Mesendoderm (in vitro differentiated cells): Measurements from ENCODE around the gene RBMS3.

Experiments used
- DNase-seq: peaks from one replicate; pipeline ENCODE4 v3.0.0; 2013
- H2AK5ac ChIP-seq: 2 replicates; pipeline ENCODE4 v1.6.1; 2013; ENCODE audit warnings: low read length, inconsistent platforms
- H2BK120ac ChIP-seq: 2 replicates; pipeline ENCODE4 v1.6.1; 2013; ENCODE audit warnings: low read depth, mild to moderate bottlenecking, low read length, moderate library complexity, mixed read lengths
- H2BK15ac ChIP-seq: replicated peaks from 2 replicates; pipeline ENCODE4 v1.6.1; 2013; ENCODE audit warnings: low read depth, mild to moderate bottlenecking, moderate library complexity
- H2BK5ac ChIP-seq: 2 replicates; pipeline ENCODE4 v1.6.1; 2013; ENCODE audit warnings: low read length, inconsistent platforms
- H3K18ac ChIP-seq: 2 replicates; pipeline ENCODE4 v1.6.1; 2013; ENCODE audit warnings: mild to moderate bottlenecking, low read length, mixed read lengths
- H3K23ac ChIP-seq: one replicate; pipeline ENCODE4 v1.6.1; 2013; ENCODE audit warnings: low read length
- H3K27ac ChIP-seq: 2 replicates; pipeline ENCODE4 v1.5.1; 2013; ENCODE audit warnings: low read depth, mild to moderate bottlenecking, inconsistent platforms, low read length, moderate library complexity
- H3K27me3 ChIP-seq: 2 replicates; pipeline ENCODE4 v1.6.1; 2013; ENCODE audit warnings: low read length, control low read depth, mild to moderate bottlenecking, inconsistent platforms; ENCODE audit not compliant: insufficient read depth, poor library complexity
- H3K36me3 ChIP-seq: 2 replicates; pipeline ENCODE4 v1.6.1; 2013; ENCODE audit warnings: low read length, inconsistent platforms; ENCODE audit not compliant: control insufficient read depth, insufficient read depth
- H3K4ac ChIP-seq: one replicate; pipeline ENCODE4 v1.6.1; 2013; ENCODE audit warnings: low read depth, mild to moderate bottlenecking, low read length, moderate library complexity
- H3K4me1 ChIP-seq: 2 replicates; pipeline ENCODE4 v1.6.1; 2013; ENCODE audit warnings: low read depth, low read length, inconsistent platforms; ENCODE audit not compliant: control insufficient read depth
- H3K4me2 ChIP-seq: 2 replicates; pipeline ENCODE4 v1.6.1; 2013; ENCODE audit warnings: low read length
- H3K4me3 ChIP-seq: 2 replicates; pipeline ENCODE4 v1.5.1; 2013; ENCODE audit warnings: mild to moderate bottlenecking, low read length
- H3K56ac ChIP-seq: one replicate; pipeline ENCODE4 v1.6.1; 2013; ENCODE audit warnings: low read length
- H3K79me1 ChIP-seq: 2 replicates; pipeline ENCODE4 v1.6.1; 2013; ENCODE audit warnings: low read length, inconsistent platforms
- H3K79me2 ChIP-seq: 2 replicates; pipeline ENCODE4 v1.6.1; 2013; ENCODE audit warnings: mild to moderate bottlenecking, low read length; ENCODE audit not compliant: control insufficient read depth, insufficient read depth
- H3K9ac ChIP-seq: 2 replicates; pipeline ENCODE4 v1.6.1; 2013; ENCODE audit warnings: low read length, inconsistent platforms
- H4K5ac ChIP-seq: one replicate; pipeline ENCODE4 v1.6.1; 2013; ENCODE audit warnings: low read length
- H4K8ac ChIP-seq: one replicate; pipeline ENCODE4 v1.6.1; 2013; ENCODE audit warnings: low read depth, mild to moderate bottlenecking, control low read depth, low read length, moderate library complexity
- WGBS: extraction: QIAGEN DNeasy Blood & Tissue Kit; methylation state at CpG from one replicate; pipeline ENCODE4 v1.1.7; 2013; ENCODE audit warnings: low lambda C conversion rate, missing lambda C conversion rate; ENCODE audit not compliant: insufficient coverage; ENCODE audit errors: extremely low coverage; 5-methylcytosine and 5-hydroxymethylcytosine counted together

Gene RBMS3

DNA sequence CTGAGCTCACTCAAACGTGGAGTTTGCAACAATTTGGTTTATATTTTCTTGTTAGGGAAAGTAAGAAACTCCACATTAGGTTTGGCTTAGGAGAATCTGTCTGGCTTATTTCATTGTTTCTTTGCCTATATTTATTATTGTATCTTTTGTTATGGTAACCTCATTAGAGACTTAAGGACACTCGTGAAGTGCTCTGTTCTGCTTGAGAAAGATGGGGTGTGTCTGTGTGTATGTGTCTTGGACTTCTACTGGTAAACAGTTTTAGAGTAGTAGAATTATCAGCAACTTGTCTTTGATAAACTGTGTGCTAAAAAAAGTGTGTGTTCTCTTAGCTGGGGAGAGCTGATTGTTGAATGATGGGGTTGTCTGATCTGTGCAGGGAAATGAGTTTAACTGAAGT lies 306.5 kb downstream of the RBMS3 start:
- H2BK120ac ChIP-seq, result no peak overlapping the region
- no peaks in the 10 kb centered on the region for H3K79me2 ChIP-seq
- H4K8ac ChIP-seq, result no peak overlapping the region
- H3K4me1 ChIP-seq, result no peaks in the 10 kb centered on the region
- H3K27ac ChIP-seq, result no peak overlapping the region
- H3K23ac ChIP-seq, result no peak overlapping the region
- H3K27me3 ChIP-seq, result no peaks in the 10 kb centered on the region
- no peak overlapping the region for H2BK5ac ChIP-seq
- no peak overlapping the region for H3K4me2 ChIP-seq
- H3K56ac ChIP-seq, result no peak overlapping the region
- H3K4ac ChIP-seq, result no peak overlapping the region
- WGBS, result no CpG with 5 or more reads among the region's 2 CpGs
- no peak overlapping the region for H3K18ac ChIP-seq
- no peak overlapping the region for H3K9ac ChIP-seq
- no peak overlapping the region for H2AK5ac ChIP-seq
- no peak overlapping the region for H2BK15ac ChIP-seq
- H3K79me1 ChIP-seq, result no peaks in the 10 kb centered on the region
- no peaks in the 10 kb centered on the region for H3K36me3 ChIP-seq
- DNase-seq, result no peak
- no peak overlapping the region for H4K5ac ChIP-seq
- H3K4me3 ChIP-seq, result no peak overlapping the region

DNA sequence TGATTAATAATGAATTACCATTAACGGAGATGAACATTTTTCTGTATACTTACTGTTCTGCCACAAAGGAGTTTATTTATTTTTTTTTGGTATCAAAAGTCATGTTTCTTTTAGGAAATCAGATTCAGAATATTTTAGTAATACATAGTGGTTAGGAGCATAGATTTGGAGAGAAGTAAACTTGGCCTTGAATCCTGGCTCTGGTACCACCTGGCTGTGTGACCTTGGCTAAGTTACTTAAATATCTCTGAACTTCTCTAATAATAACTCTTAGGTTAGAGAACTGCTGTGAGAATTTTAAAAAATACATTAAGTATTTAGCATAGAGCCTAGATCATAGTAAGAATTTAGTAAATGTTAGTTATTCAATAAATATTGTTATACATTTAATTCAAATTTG lies 309.1 kb downstream of the RBMS3 start:
- Histone ChIP-seq H3K23ac (no peak overlapping the region), H3K36me3 (no peaks in the 10 kb centered on the region), H4K8ac (no peak overlapping the region), H3K79me2 (no peaks in the 10 kb centered on the region), H3K4me1 (no peaks in the 10 kb centered on the region), H2BK15ac (no peak overlapping the region), H3K56ac (no peak overlapping the region), H3K79me1 (no peaks in the 10 kb centered on the region), H3K27ac (no peak overlapping the region), H3K18ac (no peak overlapping the region), H3K4me3 (no peak overlapping the region), H3K27me3 (no peaks in the 10 kb centered on the region), H2BK5ac (no peak overlapping the region), H3K4ac (no peak overlapping the region), H2BK120ac (no peak overlapping the region), H2AK5ac (no peak overlapping the region), H3K4me2 (no peak overlapping the region), H4K5ac (no peak overlapping the region), H3K9ac (no peak overlapping the region)
- no CpG with 5 or more reads among the region's 1 CpG for WGBS
- no peak for DNase-seq

DNA sequence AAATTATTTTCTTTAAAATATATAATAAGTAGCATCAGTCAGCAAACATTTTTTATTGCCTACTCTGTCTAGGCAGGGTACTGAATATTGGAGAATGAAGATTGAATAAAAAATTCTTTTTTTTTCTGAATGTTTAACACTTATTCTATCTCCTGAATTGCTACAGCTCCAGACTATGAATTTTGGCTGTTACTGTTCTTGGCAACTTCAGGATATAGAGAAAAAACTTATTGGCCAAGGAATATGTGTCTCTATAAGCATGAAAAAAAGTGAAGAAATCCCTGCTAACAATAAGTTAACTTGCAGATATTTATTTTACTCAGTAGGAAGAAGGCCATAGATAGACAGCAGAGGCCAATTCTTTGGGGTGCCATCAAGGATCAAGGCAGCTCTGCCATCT lies 309.6 kb downstream of the RBMS3 start:
- Histone ChIP-seq H3K56ac (no peak overlapping the region), H3K79me2 (no peaks in the 10 kb centered on the region), H3K27me3 (no peaks in the 10 kb centered on the region), H3K27ac (no peak overlapping the region), H4K5ac (no peak overlapping the region), H3K4me1 (no peaks in the 10 kb centered on the region), H3K23ac (no peak overlapping the region), H2AK5ac (no peak overlapping the region), H2BK120ac (no peak overlapping the region), H3K4me2 (no peak overlapping the region), H2BK15ac (no peak overlapping the region), H3K9ac (no peak overlapping the region), H3K79me1 (no peaks in the 10 kb centered on the region), H4K8ac (no peak overlapping the region), H3K36me3 (no peaks in the 10 kb centered on the region), H3K4me3 (no peak overlapping the region), H3K4ac (no peak overlapping the region), H3K18ac (no peak overlapping the region), H2BK5ac (no peak overlapping the region)
- DNase-seq, result no peak

DNA sequence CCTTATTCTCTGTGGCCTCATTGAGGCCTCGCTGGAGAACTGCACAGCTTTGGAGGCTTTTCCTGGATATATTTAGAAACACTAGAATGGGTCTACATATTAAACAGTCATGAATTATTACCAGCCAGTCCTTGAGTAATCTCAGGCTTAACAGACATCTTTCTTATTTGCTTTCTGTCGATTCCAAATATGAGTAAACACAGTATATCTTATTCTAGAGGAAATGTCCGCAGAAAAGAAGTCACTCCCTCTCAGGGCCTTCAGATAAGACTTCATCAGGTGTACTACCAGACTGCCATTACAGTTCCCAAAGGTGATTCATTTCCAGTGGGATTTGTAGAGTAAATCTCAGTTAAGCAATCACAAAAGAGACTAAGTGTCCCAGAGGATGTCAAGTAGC lies 310.7 kb downstream of the RBMS3 start:
- Histone ChIP-seq H3K4me2 (no peak overlapping the region), H2BK5ac (no peak overlapping the region), H3K4ac (no peak overlapping the region), H2BK120ac (no peak overlapping the region), H3K4me3 (no peak overlapping the region), H3K27me3 (no peaks in the 10 kb centered on the region), H4K8ac (no peak overlapping the region), H3K18ac (no peak overlapping the region), H3K9ac (no peak overlapping the region), H3K56ac (no peak overlapping the region), H3K27ac (no peak overlapping the region), H3K4me1 (no peaks in the 10 kb centered on the region), H3K79me2 (no peaks in the 10 kb centered on the region), H3K23ac (no peak overlapping the region), H3K36me3 (no peaks in the 10 kb centered on the region), H4K5ac (no peak overlapping the region), H3K79me1 (no peaks in the 10 kb centered on the region), H2AK5ac (no peak overlapping the region), H2BK15ac (no peak overlapping the region)
- DNase-seq, result no peak
- WGBS, result no CpG with 5 or more reads among the region's 3 CpGs

DNA sequence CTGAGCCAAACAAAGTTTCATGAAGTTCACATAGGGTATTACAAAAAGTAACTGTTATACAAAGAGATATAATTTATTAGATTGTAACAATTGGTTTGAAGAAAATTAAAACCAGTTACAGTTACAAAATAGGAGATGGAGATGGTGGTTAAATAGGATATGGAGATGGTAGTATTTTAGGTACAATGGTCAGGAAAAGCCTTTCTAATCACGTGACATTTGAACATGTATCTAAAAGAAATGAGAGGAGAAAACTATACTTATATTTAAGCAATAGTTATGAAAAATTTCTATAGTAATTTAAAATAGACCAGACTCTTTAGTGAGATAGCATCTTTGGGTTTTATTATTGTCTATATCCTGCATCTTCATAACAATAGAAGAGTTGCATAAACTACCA lies 312.9 kb downstream of the RBMS3 start:
- no peak overlapping the region for H3K9ac ChIP-seq
- H3K23ac ChIP-seq, result no peak overlapping the region
- no peak overlapping the region for H3K4me3 ChIP-seq
- H2BK120ac ChIP-seq, result no peak overlapping the region
- no peak overlapping the region for H3K4ac ChIP-seq
- H3K36me3 ChIP-seq, result no peaks in the 10 kb centered on the region
- H3K4me2 ChIP-seq, result no peak overlapping the region
- no peak for DNase-seq
- no peaks in the 10 kb centered on the region for H3K27me3 ChIP-seq
- H2BK15ac ChIP-seq, result no peak overlapping the region
- H3K18ac ChIP-seq, result no peak overlapping the region
- no peaks in the 10 kb centered on the region for H3K79me2 ChIP-seq
- no peak overlapping the region for H2AK5ac ChIP-seq
- no peak overlapping the region for H3K56ac ChIP-seq
- H3K27ac ChIP-seq, result no peak overlapping the region
- WGBS, result no CpG with 5 or more reads among the region's 1 CpG
- no peaks in the 10 kb centered on the region for H3K79me1 ChIP-seq
- H2BK5ac ChIP-seq, result no peak overlapping the region
- H4K5ac ChIP-seq, result no peak overlapping the region
- H4K8ac ChIP-seq, result no peak overlapping the region
- H3K4me1 ChIP-seq, result no peaks in the 10 kb centered on the region

DNA sequence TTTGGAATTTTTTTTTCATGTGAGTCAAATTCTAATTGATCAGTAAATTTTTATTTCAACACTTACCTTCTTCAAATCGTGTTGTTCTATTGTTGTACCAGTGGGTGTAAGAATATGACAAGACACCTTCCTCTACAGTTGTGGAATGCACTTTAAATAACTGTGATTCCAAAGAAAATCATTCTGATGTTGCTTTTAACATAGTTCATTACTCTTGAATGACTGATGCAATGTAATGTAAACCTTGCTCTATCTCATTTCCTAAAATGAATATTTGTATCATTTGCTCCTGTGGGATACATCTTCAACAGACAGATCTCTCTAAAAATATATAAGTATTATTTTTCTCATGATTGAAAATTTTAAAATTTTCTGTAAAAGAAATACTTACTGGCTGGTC lies 313.4 kb downstream of the RBMS3 start:
- Histone ChIP-seq H3K79me2 (no peaks in the 10 kb centered on the region), H2BK120ac (no peak overlapping the region), H4K5ac (no peak overlapping the region), H3K4me2 (no peak overlapping the region), H3K36me3 (no peaks in the 10 kb centered on the region), H3K56ac (no peak overlapping the region), H3K79me1 (no peaks in the 10 kb centered on the region), H3K4me3 (no peak overlapping the region), H4K8ac (no peak overlapping the region), H2AK5ac (no peak overlapping the region), H3K18ac (no peak overlapping the region), H3K23ac (no peak overlapping the region), H3K27me3 (no peaks in the 10 kb centered on the region), H3K9ac (no peak overlapping the region), H3K4me1 (no peaks in the 10 kb centered on the region), H2BK15ac (no peak overlapping the region), H2BK5ac (no peak overlapping the region), H3K27ac (no peak overlapping the region), H3K4ac (no peak overlapping the region)
- no CpG with 5 or more reads among the region's 1 CpG for WGBS
- no peak for DNase-seq
